HepG2 (cell line): ENCODE data around the gene NEMP2. TPM values are rescaled to one million over a fixed set of nuclear protein-coding genes. Genes with fewer than 3 reads are reported as not detected.

Experiments used
- ATAC-seq: fragments of 200-7000 bp; cut with Tn5 transposase; 3 replicates; pipeline ENCODE4 v1.9.1; 2020; ENCODE audit warnings: mild to moderate bottlenecking, moderate library complexity
- BruUV-seq: library from RNA; stranded (reverse); fragments of 400-500 nt; replicated peaks from 2 replicates; lab custom pipeline; 2021; lab: Mats Ljungman, UMichigan
- CTCF ChIA-PET: fragments of 300-600 bp; formaldehyde crosslinking; extraction: SDS; loops from one replicate; lab custom pipeline; 2021; ENCODE audit warnings: low total read pairs, inconsistent platforms, low intra/inter-chr PET ratio; lab: Yijun Ruan, JAX
- POLR2A ChIA-PET: fragments of 350-600 bp; sonication (Branson Sonifier 250); formaldehyde crosslinking; loops from one replicate; lab custom pipeline; 2020; ENCODE audit warnings: antibody characterized with exemption, inconsistent platforms; lab: Yijun Ruan, JAX
- DNase-seq: peaks from one replicate; pipeline ENCODE4 v3.0.0-alpha.2; 2015; ENCODE audit warnings: low spot score
- FAIRE-seq: peaks from 3 replicates; lab custom pipeline; 2011; peaks lifted over from hg19 to GRCh38; lab: Jason Lieb, UNC
- H2AFZ ChIP-seq: one replicate; pipeline ENCODE4 v1.6.1; 2011; ENCODE audit warnings: low read length, inconsistent platforms
- H3K27ac ChIP-seq: fragments of 300-600 bp; 3 replicates; pipeline ENCODE4 v1.8.0; 2011; ENCODE audit warnings: mixed run types, mild to moderate bottlenecking, mixed read lengths, low read length, inconsistent platforms; ENCODE audit not compliant: insufficient read depth; ENCODE audit errors: extremely low read length
- H3K27me3 ChIP-seq, 2 experiments: fragments of 200-600 bp in 1 of 2; 2 replicates in 1 of 2; 3 replicates in 1 of 2; pipeline versions ENCODE4 v1.6.0 to v1.8.0; 2011; ENCODE audit warnings: low read length in 2 of 2, mild to moderate bottlenecking in 2 of 2, moderate library complexity in 2 of 2, inconsistent platforms in 1 of 2; ENCODE audit not compliant: insufficient read depth in 2 of 2, control insufficient read depth in 1 of 2
- H3K36me3 ChIP-seq, 2 experiments: fragments of 200-600 bp in 1 of 2; replicated peaks in 1 of 2; 2 replicates in 1 of 2; 3 replicates in 1 of 2; pipeline versions ENCODE4 v1.5.1 to v1.8.0; 2011; ENCODE audit warnings: low read length in 2 of 2, inconsistent platforms in 1 of 2; ENCODE audit not compliant: insufficient read depth in 2 of 2, control insufficient read depth in 1 of 2
- H3K4me1 ChIP-seq: 2 replicates; pipeline ENCODE4 v1.5.1; 2012; ENCODE audit warnings: low read length, inconsistent platforms; ENCODE audit not compliant: insufficient read depth
- H3K4me2 ChIP-seq: 2 replicates; pipeline ENCODE4 v1.6.0; 2011; ENCODE audit warnings: low read depth, low read length, inconsistent platforms
- H3K4me3 ChIP-seq, 3 experiments: fragments of 200-600 bp in 1 of 3; sonication (generic), shearing (Covaris generic) in 1 of 3; replicated peaks in 1 of 3; 2 replicates each; pipeline ENCODE4 v1.5.1; 2011 to 2016; ENCODE audit warnings: low read length in 3 of 3, inconsistent platforms in 2 of 3, low read depth in 2 of 3, mild to moderate bottlenecking in 2 of 3, control low read depth in 1 of 3, mixed read lengths in 1 of 3; ENCODE audit not compliant: insufficient read depth in 1 of 3
- H3K79me2 ChIP-seq: one replicate; pipeline ENCODE4 v1.6.1; 2011; ENCODE audit warnings: low read length, inconsistent platforms; ENCODE audit not compliant: insufficient read depth
- H3K9ac ChIP-seq: 2 replicates; pipeline ENCODE4 v1.6.0; 2011; ENCODE audit warnings: mild to moderate bottlenecking, low read depth, low read length, inconsistent platforms; ENCODE audit not compliant: insufficient read depth
- H3K9me3 ChIP-seq: 2 replicates; pipeline ENCODE4 v1.5.1; 2012; ENCODE audit warnings: mild to moderate bottlenecking, low read length
- H4K20me1 ChIP-seq: 2 replicates; pipeline ENCODE4 v1.6.0; 2011; ENCODE audit warnings: inconsistent platforms, mild to moderate bottlenecking, low read length, moderate library complexity; ENCODE audit not compliant: insufficient read depth
- ESRRA ChIP-seq: sonication (generic); formaldehyde crosslinking; IDR thresholded peaks from 2 replicates; pipeline ENCODE4 v1.5.1; 2020; ENCODE audit warnings: mild to moderate bottlenecking, low read depth, missing genetic modification reagents
- HDAC1 ChIP-seq: sonication (generic); formaldehyde crosslinking; IDR thresholded peaks from 2 replicates; pipeline ENCODE4 v1.5.1; 2020; ENCODE audit warnings: mild to moderate bottlenecking, missing genetic modification reagents
- HNF4G ChIP-seq, 2 experiments: sonication (generic) in 1 of 2; formaldehyde crosslinking in 1 of 2; IDR thresholded peaks; 2 replicates each; pipeline versions ENCODE4 v1.4.0 to v1.6.1; 2011 to 2020; ENCODE audit warnings: borderline replicate concordance in 2 of 2, low read depth in 2 of 2, mild to moderate bottlenecking in 2 of 2, low read length in 1 of 2, missing genetic modification reagents in 1 of 2, moderate library complexity in 1 of 2
- KDM1A ChIP-seq: IDR thresholded peaks from 2 replicates; pipeline ENCODE4 v1.6.1; 2016; ENCODE audit warnings: missing compliant biosample characterization
- RFX1 ChIP-seq: fragments of 450-650 bp; IDR thresholded peaks from 2 replicates; pipeline ENCODE4 v1.6.1; 2017
- ZNF790 ChIP-seq: sonication (generic); formaldehyde crosslinking; IDR thresholded peaks from 2 replicates; pipeline ENCODE4 v1.8.0; 2022; ENCODE audit warnings: missing genetic modification reagents, mild to moderate bottlenecking, borderline replicate concordance
- ZSCAN22 ChIP-seq: sonication (generic); formaldehyde crosslinking; IDR thresholded peaks from 2 replicates; pipeline ENCODE4 v1.4.0; 2020; ENCODE audit warnings: mild to moderate bottlenecking, missing genetic modification reagents
- WGBS: methylation state at CpG from one replicate; pipeline ENCODE4 v1.1.6; 2017; ENCODE audit warnings: low lambda C conversion rate; 5-methylcytosine and 5-hydroxymethylcytosine counted together
- in situ Hi-C: cut with HindIII; loops from 2 replicates; pipeline ENCODE4 v1.10.0; 2017; ENCODE audit warnings: low pct_unique_long_range_greater_than_20kb; ENCODE audit not compliant: extremely low pct_ligation_motif_present
- intact Hi-C: fragments of 100-400 bp; cut with micrococcal nuclease; formaldehyde crosslinking; loops from one replicate; pipeline ENCODE4 v1.10.0; 2022; ENCODE audit not compliant: unreplicated experiment
- polyA plus RNA-seq, 8 experiments: library from polyadenylated mRNA; depleted of rRNA in 3 of 8; stranded (reverse) in 7 of 8; unstranded in 1 of 8; fragments of >200 nt; fragmentation: Illumina TruSeq in 4 of 8; extraction: Trizol in 4 of 8; gene quantifications; 2 replicates each; pipeline versions ENCODE4 v1.2.1 to v1.2.3, GENCODE V29; 2011 to 2016; ENCODE audit warnings: low read depth in 4 of 8, missing spikeins in 1 of 8, mixed read lengths in 1 of 8; ENCODE audit not compliant: insufficient read depth in 1 of 8
- total RNA-seq, 5 experiments: library from RNA; depleted of rRNA; stranded (reverse); fragments of >200 nt; fragmentation: Illumina TruSeq; extraction: Trizol; gene quantifications; 2 replicates each; pipeline ENCODE4 v1.2.3, GENCODE V29; 2016; ENCODE audit warnings: low read depth in 1 of 5
- TF ChIP-seq, protein P1 (sequence below): sonication (generic); formaldehyde crosslinking; IDR thresholded peaks from 2 replicates; pipeline ENCODE4 v1.9.0; 2021; ENCODE audit warnings: missing genetic modification reagents, borderline replicate concordance

NEMP2 gene
- total and polyA plus RNA-seq, 2 of the 13 experiments (the other 11 are each of a cell fraction or from before 2014, with no cell fraction given), result 2.4 to 9.8 TPM

DNA sequence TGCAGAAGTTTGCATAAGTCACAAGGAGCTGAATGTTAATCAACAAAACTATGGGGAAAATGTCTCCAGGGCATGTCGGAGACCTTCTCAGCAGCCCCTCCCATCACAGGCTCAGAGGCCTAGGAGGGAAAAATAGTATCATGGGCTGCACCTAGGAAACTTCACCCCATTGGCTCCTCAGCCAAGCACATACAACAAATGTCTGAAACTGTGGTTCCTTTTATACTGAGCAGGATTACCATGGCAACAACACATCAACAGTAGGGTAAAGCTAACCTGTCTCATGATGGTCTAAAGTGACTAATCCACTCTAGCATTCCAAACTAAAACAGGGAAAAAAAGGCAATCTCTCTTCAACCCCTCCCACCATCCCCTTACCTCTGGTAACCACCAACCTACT, 3.2 kb upstream of the NEMP2 start:
- H2AFZ ChIP-seq, result no peak overlapping the region
- ATAC-seq, result no peak
- no TSS peak for BruUV-seq
- DNase-seq, result peak; percentile 46
- H3K4me2 ChIP-seq, result no peak overlapping the region
- CTCF ChIA-PET, result no interaction called here
- no peak overlapping the region for H3K27ac ChIP-seq
- peaks cover 6% of the 10 kb centered on the region for H3K79me2 ChIP-seq
- no peak for FAIRE-seq
- intact Hi-C loops, result loop anchor here (10.0 kb wide), 1 partner anchor 267 kb away; no protein-coding TSS in a partner anchor
- peaks cover 25% of the 10 kb centered on the region for H3K4me1 ChIP-seq
- peaks cover 43% of the 10 kb centered on the region for H3K9me3 ChIP-seq
- no peaks in the 10 kb centered on the region for H4K20me1 ChIP-seq
- no peaks in the 10 kb centered on the region for H3K27me3 ChIP-seq
- H3K36me3 ChIP-seq, result no peaks in the 10 kb centered on the region
- no peak overlapping the region for H3K4me3 ChIP-seq
- WGBS, result 100% methylated on average over 1 of the region's 1 CpG
- TF ChIP-seq ZSCAN22 (CRISPR knock-in tag) (no peak), ESRRA (CRISPR knock-in tag) (no peak), RFX1 (peak; percentile 55; the same call in 1 of the 2 replicates), HDAC1 (CRISPR knock-in tag) (no peak), KDM1A (CRISPR knock-in tag) (no peak), ZNF790 (no peak), HNF4G (IDR thresholded peaks at IDR 0.05; ENCODE audit: borderline replicate concordance, low read depth, low read length) (no peak), HNF4G (CRISPR knock-in tag; IDR thresholded peaks at IDR 0.05; ENCODE audit: borderline replicate concordance, low read depth) (no peak)
- TF ChIP-seq, protein P1, sequence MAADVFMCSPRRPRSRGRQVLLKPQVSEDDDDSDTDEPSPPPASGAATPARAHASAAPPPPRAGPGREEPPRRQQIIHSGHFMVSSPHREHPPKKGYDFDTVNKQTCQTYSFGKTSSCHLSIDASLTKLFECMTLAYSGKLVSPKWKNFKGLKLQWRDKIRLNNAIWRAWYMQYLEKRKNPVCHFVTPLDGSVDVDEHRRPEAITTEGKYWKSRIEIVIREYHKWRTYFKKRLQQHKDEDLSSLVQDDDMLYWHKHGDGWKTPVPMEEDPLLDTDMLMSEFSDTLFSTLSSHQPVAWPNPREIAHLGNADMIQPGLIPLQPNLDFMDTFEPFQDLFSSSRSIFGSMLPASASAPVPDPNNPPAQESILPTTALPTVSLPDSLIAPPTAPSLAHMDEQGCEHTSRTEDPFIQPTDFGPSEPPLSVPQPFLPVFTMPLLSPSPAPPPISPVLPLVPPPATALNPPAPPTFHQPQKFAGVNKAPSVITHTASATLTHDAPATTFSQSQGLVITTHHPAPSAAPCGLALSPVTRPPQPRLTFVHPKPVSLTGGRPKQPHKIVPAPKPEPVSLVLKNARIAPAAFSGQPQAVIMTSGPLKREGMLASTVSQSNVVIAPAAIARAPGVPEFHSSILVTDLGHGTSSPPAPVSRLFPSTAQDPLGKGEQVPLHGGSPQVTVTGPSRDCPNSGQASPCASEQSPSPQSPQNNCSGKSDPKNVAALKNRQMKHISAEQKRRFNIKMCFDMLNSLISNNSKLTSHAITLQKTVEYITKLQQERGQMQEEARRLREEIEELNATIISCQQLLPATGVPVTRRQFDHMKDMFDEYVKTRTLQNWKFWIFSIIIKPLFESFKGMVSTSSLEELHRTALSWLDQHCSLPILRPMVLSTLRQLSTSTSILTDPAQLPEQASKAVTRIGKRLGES (CRISPR knock-in tag), result no peak
- TF ChIP-seq, all 625 proteins: peak for 1
- H3K9ac ChIP-seq, result no peak overlapping the region
- in situ Hi-C loops, result no loop called here
- POLR2A ChIA-PET, result no interaction called here
